K562 (cell line): ENCODE measurements around the gene SLC4A9. TPM values are rescaled to one million over a fixed set of nuclear protein-coding genes. Genes with fewer than 3 reads are reported as not detected.

Source experiments
- ZNF24 ChIP-seq: fragments of 450-650 bp; IDR thresholded peaks from 2 replicates; pipeline ENCODE4 v1.6.1; 2016
- ZNF696 ChIP-seq: fragments of 250-450 bp; sonication (Bioruptor Pico); conservative IDR thresholded peaks from 2 replicates; pipeline ENCODE4 v1.4.0; 2020; ENCODE audit warnings: mild to moderate bottlenecking, moderate library complexity
- polyA plus RNA-seq, 8 experiments: library from polyadenylated mRNA; depleted of rRNA in 4 of 8; stranded (reverse) in 5 of 8; unstranded in 3 of 8; fragments of >200 nt; fragmentation: Nextera tagmentation in 2 of 8; fragmentation: Illumina TruSeq in 1 of 8; extraction: Ambion mirVana in 2 of 8; extraction: Trizol in 1 of 8; gene quantifications; 2 replicates each; pipeline versions ENCODE4 v1.2.1 to v1.2.3, GENCODE V29; 2011 to 2014; ENCODE audit warnings: inconsistent platforms in 1 of 8, missing spikeins in 1 of 8
- total RNA-seq, 7 experiments: library from RNA; depleted of rRNA in 6 of 7; stranded (reverse); fragments of >200 nt in 6 of 7; fragmentation: Illumina TruSeq in 2 of 7; extraction: Trizol in 2 of 7; gene quantifications; 2 replicates each; pipeline versions ENCODE4 v1.2.1 to v1.2.3, GENCODE V29; 2011 to 2021; ENCODE audit warnings: low replicate concordance in 1 of 7
- TF ChIP-seq, protein P1 (sequence below): fragments of 250-450 bp; sonication (Bioruptor Pico); IDR thresholded peaks from 2 replicates; pipeline ENCODE4 v1.4.0; 2020
- TF ChIP-seq, protein P2 (sequence below): fragments of 450-650 bp; IDR thresholded peaks from 2 replicates; pipeline ENCODE4 v1.6.1; 2016; ENCODE audit warnings: low read depth
- TF ChIP-seq, protein P3 (sequence below): sonication (generic); formaldehyde crosslinking; IDR thresholded peaks from 2 replicates; pipeline ENCODE4 v1.9.0; 2022; ENCODE audit warnings: mild to moderate bottlenecking, missing genetic modification reagents
- TF ChIP-seq, protein P4 (sequence below), 2 experiments: fragments of 450-650 bp; IDR thresholded peaks; 2 replicates each; pipeline ENCODE4 v1.6.1; 2018; ENCODE audit warnings: mild to moderate bottlenecking in 2 of 2, low read depth in 1 of 2; ENCODE audit not compliant: partially characterized antibody in 2 of 2

SLC4A9 gene
- total and polyA plus RNA-seq, 9 of the 15 experiments (the other 6 are each of a cell fraction or from before 2014, with no cell fraction given), result 0.05 to 0.13 TPM; not detected in 7

DNA sequence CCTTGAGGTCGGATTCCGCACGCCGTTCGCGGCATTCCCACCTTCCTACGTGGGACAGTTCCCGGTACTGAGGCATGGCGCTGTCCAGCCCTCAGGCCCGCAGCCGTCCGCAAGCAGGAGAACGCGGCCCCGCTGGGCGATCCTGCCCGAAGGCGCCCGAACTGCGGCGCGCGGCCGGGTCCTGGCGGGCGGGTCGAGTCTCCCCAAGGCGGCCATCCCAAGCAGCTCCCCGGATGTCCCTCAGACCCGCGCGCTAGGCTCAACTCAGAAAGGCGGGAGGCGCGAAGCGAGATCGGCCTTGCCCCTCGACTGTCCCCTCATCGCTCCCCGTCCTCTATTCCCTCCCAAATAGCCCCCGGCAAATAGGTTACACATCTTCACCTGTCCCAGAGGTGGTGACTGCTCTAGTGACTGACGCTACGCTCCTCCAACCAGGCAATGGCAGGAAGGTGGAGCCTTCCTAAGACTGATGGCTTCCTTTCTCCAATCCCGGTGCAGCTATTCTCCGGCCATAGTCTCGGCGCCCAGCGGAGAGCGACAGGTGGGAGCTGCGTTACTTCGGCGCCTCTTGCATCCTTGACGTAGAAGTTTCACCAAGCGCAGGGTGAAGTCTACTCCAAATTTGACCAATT is 40.9 kb downstream of the SLC4A9 start (continued):
- TF ChIP-seq, protein P1, sequence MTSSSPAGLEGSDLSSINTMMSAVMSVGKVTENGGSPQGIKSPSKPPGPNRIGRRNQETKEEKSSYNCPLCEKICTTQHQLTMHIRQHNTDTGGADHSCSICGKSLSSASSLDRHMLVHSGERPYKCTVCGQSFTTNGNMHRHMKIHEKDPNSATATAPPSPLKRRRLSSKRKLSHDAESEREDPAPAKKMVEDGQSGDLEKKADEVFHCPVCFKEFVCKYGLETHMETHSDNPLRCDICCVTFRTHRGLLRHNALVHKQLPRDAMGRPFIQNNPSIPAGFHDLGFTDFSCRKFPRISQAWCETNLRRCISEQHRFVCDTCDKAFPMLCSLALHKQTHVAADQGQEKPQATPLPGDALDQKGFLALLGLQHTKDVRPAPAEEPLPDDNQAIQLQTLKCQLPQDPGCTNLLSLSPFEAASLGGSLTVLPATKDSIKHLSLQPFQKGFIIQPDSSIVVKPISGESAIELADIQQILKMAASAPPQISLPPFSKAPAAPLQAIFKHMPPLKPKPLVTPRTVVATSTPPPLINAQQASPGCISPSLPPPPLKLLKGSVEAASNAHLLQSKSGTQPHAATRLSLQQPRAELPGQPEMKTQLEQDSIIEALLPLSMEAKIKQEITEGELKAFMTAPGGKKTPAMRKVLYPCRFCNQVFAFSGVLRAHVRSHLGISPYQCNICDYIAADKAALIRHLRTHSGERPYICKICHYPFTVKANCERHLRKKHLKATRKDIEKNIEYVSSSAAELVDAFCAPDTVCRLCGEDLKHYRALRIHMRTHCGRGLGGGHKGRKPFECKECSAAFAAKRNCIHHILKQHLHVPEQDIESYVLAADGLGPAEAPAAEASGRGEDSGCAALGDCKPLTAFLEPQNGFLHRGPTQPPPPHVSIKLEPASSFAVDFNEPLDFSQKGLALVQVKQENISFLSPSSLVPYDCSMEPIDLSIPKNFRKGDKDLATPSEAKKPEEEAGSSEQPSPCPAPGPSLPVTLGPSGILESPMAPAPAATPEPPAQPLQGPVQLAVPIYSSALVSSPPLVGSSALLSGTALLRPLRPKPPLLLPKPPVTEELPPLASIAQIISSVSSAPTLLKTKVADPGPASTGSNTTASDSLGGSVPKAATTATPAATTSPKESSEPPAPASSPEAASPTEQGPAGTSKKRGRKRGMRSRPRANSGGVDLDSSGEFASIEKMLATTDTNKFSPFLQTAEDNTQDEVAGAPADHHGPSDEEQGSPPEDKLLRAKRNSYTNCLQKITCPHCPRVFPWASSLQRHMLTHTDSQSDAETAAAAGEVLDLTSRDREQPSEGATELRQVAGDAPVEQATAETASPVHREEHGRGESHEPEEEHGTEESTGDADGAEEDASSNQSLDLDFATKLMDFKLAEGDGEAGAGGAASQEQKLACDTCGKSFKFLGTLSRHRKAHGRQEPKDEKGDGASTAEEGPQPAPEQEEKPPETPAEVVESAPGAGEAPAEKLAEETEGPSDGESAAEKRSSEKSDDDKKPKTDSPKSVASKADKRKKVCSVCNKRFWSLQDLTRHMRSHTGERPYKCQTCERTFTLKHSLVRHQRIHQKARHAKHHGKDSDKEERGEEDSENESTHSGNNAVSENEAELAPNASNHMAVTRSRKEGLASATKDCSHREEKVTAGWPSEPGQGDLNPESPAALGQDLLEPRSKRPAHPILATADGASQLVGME (CRISPR knock-in tag), result peak; percentile 20; the same call in 1 of the 2 replicates
- TF ChIP-seq, protein P2, sequence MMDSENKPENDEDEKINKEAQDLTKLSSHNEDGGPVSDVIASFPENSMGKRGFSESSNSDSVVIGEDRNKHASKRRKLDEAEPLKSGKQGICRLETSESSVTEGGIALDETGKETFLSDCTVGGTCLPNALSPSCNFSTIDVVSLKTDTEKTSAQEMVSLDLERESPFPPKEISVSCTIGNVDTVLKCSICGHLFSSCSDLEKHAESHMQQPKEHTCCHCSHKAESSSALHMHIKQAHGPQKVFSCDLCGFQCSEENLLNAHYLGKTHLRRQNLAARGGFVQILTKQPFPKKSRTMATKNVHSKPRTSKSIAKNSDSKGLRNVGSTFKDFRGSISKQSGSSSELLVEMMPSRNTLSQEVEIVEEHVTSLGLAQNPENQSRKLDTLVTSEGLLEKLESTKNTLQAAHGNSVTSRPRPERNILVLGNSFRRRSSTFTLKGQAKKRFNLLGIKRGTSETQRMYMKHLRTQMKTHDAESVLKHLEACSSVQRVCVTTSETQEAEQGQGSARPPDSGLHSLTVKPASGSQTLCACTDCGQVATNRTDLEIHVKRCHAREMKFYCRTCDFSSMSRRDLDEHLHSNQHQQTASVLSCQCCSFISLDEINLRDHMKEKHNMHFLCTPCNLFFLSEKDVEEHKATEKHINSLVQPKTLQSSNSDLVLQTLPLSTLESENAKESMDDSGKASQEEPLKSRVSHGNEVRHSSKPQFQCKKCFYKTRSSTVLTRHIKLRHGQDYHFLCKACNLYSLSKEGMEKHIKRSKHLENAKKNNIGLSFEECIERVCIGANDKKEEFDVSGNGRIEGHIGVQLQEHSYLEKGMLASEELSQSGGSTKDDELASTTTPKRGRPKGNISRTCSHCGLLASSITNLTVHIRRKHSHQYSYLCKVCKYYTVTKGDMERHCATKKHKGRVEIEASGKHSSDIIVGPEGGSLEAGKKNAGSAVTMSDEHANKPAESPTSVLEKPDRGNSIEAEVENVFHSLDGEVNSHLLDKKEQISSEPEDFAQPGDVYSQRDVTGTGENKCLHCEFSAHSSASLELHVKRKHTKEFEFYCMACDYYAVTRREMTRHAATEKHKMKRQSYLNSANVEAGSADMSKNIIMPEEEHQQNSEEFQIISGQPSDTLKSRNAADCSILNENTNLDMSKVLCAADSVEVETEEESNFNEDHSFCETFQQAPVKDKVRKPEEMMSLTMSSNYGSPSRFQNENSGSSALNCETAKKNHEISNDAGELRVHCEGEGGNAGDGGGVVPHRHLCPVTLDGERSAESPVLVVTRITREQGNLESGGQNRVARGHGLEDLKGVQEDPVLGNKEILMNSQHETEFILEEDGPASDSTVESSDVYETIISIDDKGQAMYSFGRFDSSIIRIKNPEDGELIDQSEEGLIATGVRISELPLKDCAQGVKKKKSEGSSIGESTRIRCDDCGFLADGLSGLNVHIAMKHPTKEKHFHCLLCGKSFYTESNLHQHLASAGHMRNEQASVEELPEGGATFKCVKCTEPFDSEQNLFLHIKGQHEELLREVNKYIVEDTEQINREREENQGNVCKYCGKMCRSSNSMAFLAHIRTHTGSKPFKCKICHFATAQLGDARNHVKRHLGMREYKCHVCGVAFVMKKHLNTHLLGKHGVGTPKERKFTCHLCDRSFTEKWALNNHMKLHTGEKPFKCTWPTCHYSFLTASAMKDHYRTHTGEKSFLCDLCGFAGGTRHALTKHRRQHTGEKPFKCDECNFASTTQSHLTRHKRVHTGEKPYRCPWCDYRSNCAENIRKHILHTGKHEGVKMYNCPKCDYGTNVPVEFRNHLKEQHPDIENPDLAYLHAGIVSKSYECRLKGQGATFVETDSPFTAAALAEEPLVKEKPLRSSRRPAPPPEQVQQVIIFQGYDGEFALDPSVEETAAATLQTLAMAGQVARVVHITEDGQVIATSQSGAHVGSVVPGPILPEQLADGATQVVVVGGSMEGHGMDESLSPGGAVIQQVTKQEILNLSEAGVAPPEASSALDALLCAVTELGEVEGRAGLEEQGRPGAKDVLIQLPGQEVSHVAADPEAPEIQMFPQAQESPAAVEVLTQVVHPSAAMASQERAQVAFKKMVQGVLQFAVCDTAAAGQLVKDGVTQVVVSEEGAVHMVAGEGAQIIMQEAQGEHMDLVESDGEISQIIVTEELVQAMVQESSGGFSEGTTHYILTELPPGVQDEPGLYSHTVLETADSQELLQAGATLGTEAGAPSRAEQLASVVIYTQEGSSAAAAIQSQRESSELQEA, result peak; percentile 82
- no peak for TF ChIP-seq ZNF696 (CRISPR knock-in tag)
- peak; percentile 83; the same call in 1 of the 2 replicates for TF ChIP-seq ZNF24
- TF ChIP-seq, protein P3, sequence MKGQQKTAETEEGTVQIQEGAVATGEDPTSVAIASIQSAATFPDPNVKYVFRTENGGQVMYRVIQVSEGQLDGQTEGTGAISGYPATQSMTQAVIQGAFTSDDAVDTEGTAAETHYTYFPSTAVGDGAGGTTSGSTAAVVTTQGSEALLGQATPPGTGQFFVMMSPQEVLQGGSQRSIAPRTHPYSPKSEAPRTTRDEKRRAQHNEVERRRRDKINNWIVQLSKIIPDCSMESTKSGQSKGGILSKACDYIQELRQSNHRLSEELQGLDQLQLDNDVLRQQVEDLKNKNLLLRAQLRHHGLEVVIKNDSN (CRISPR knock-in tag), result peak; percentile 46
- TF ChIP-seq, protein P4, sequence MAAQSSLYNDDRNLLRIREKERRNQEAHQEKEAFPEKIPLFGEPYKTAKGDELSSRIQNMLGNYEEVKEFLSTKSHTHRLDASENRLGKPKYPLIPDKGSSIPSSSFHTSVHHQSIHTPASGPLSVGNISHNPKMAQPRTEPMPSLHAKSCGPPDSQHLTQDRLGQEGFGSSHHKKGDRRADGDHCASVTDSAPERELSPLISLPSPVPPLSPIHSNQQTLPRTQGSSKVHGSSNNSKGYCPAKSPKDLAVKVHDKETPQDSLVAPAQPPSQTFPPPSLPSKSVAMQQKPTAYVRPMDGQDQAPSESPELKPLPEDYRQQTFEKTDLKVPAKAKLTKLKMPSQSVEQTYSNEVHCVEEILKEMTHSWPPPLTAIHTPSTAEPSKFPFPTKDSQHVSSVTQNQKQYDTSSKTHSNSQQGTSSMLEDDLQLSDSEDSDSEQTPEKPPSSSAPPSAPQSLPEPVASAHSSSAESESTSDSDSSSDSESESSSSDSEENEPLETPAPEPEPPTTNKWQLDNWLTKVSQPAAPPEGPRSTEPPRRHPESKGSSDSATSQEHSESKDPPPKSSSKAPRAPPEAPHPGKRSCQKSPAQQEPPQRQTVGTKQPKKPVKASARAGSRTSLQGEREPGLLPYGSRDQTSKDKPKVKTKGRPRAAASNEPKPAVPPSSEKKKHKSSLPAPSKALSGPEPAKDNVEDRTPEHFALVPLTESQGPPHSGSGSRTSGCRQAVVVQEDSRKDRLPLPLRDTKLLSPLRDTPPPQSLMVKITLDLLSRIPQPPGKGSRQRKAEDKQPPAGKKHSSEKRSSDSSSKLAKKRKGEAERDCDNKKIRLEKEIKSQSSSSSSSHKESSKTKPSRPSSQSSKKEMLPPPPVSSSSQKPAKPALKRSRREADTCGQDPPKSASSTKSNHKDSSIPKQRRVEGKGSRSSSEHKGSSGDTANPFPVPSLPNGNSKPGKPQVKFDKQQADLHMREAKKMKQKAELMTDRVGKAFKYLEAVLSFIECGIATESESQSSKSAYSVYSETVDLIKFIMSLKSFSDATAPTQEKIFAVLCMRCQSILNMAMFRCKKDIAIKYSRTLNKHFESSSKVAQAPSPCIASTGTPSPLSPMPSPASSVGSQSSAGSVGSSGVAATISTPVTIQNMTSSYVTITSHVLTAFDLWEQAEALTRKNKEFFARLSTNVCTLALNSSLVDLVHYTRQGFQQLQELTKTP (IDR thresholded peaks at IDR 0.05; ENCODE audit: low read depth in 1 of 2, partially characterized antibody in 2 of 2), result peak in 1 of 2 experiments; percentile 97
